ENCODE data around the gene SELENON. TPM values are rescaled to one million over a fixed set of nuclear protein-coding genes. Genes with fewer than 3 reads are reported as not detected.
A peak's percentile ranks its signal among the peaks of the same experiment; 100 is the strongest.

SELENON gene
- total and polyA plus RNA-seq, 2 of the 13 experiments (the other 11 are each of a cell fraction or from before 2014, with no cell fraction given), result 3.8 to 8.0 TPM

- TF ChIP-seq HNRNPLL (IDR thresholded peaks at IDR 0.05; ENCODE audit: low read depth, low read length, poor library complexity, severe bottlenecking) (no peak), ZNF672 (CRISPR knock-in tag; IDR thresholded peaks at IDR 0.05) (no peak), ARNT2 (CRISPR knock-in tag; IDR thresholded peaks at IDR 0.05; ENCODE audit: low read depth) (peak; percentile 37; the same call in 1 of the 2 replicates), TAF1 (CRISPR knock-in tag; IDR thresholded peaks at IDR 0.05) (no peak), FUBP1 (CRISPR knock-in tag; IDR thresholded peaks at IDR 0.05; ENCODE audit: borderline replicate concordance) (no peak), RBFOX2 (IDR thresholded peaks at IDR 0.05; ENCODE audit: low read depth, low read length) (no peak), REPIN1 (CRISPR knock-in tag; IDR thresholded peaks at IDR 0.05; ENCODE audit: borderline replicate concordance, low read depth) (peak; percentile 15; the same call in 1 of the 2 replicates), BCL3 (CRISPR knock-in tag; IDR thresholded peaks at IDR 0.05) (no peak), LBX2 (CRISPR knock-in tag; IDR thresholded peaks at IDR 0.05; ENCODE audit: borderline replicate concordance) (no peak), ERF (CRISPR knock-in tag; IDR thresholded peaks at IDR 0.05) (peak; percentile 23; the same call in 1 of the 2 replicates), MIER2 (CRISPR knock-in tag; IDR thresholded peaks at IDR 0.05) (no peak), THAP7 (CRISPR knock-in tag; IDR thresholded peaks at IDR 0.05) (no peak), RXRA (CRISPR knock-in tag; IDR thresholded peaks at IDR 0.05) (no peak; the same call in 1 of the 2 replicates), DPF2 (CRISPR knock-in tag; IDR thresholded peaks at IDR 0.05; ENCODE audit: borderline replicate concordance, low read depth) (no peak), PRMT3 (CRISPR knock-in tag; IDR thresholded peaks at IDR 0.05; ENCODE audit: borderline replicate concordance, low read depth) (no peak), ZNF777 (CRISPR knock-in tag; IDR thresholded peaks at IDR 0.05) (0 out of 2 replicates have a peak, but pooled peaks have one; percentile 0), SP2 (CRISPR knock-in tag; IDR thresholded peaks at IDR 0.05) (no peak), ZNF224 (CRISPR knock-in tag; IDR thresholded peaks at IDR 0.05) (no peak), ZFP36L2 (CRISPR knock-in tag; IDR thresholded peaks at IDR 0.05) (no peak), ZNF614 (CRISPR knock-in tag; IDR thresholded peaks at IDR 0.05; ENCODE audit: borderline replicate concordance) (no peak)
- TF ChIP-seq, protein P1, sequence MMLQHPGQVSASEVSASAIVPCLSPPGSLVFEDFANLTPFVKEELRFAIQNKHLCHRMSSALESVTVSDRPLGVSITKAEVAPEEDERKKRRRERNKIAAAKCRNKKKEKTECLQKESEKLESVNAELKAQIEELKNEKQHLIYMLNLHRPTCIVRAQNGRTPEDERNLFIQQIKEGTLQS (CRISPR knock-in tag; IDR thresholded peaks at IDR 0.05), result no peak
- TF ChIP-seq, protein P2, sequence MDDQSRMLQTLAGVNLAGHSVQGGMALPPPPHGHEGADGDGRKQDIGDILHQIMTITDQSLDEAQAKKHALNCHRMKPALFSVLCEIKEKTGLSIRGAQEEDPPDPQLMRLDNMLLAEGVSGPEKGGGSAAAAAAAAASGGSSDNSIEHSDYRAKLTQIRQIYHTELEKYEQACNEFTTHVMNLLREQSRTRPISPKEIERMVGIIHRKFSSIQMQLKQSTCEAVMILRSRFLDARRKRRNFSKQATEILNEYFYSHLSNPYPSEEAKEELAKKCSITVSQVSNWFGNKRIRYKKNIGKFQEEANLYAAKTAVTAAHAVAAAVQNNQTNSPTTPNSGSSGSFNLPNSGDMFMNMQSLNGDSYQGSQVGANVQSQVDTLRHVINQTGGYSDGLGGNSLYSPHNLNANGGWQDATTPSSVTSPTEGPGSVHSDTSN (CRISPR knock-in tag; IDR thresholded peaks at IDR 0.05; ENCODE audit: borderline replicate concordance), result no peak
These were observed 67.4 kb downstream of the SELENON start (continued) for GRCh38 chr1:25867210-25867991.
